ENCODE measurements around the gene SLC22A31.

SLC22A31 gene

DNA sequence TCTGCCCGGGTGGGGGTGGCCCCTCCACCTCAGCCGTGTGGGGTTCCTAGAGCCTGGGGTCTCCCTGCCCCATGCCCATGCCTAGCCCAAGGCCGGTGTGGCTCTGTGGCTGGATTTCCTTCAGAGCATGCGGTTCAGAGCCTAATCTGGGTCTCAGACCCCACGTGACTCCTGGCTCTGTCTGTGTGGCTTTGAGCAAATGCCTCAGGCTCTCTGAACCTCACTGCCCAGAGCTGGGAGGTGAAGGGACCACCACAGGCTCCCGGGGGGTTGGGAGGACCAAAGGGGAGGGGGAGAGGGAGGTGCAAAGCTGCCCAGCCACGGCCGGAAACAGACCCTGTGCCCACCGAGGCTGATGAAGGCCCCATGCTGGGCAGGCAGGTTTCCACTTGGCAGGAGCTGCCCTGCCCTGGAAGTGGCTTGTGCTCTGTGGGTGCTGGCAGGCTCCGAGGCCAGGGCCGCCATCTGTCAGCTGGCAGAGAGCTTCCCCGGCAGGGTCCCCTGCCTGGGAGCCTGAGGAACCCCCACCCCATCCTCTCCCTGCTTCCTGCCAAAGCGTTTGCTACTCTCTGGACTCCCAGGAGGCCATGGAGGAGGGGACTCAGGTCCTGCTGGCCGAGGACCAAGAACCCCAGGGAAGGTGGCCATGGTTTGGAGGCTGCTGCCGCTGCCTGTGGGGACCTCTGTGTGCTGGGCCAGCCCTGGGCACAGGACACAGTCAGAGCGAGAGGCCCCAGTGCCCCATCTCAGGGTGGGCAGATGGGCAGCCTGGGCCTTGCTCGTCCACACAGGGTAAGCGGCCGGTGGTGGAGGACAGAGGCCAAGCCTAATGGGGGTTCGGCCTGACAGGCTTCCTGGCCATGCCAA is 24.8 kb downstream of the SLC22A31 start:
- no peak for ATAC-seq
- TF ChIP-seq TCF4 (CRISPR knock-in tag; IDR thresholded peaks at IDR 0.05; ENCODE audit: borderline replicate concordance) (no peak), ZNF70 (CRISPR knock-in tag; IDR thresholded peaks at IDR 0.05) (no peak), BACH2 (CRISPR knock-in tag; IDR thresholded peaks at IDR 0.05; ENCODE audit: borderline replicate concordance) (no peak), ZFP30 (CRISPR knock-in tag; IDR thresholded peaks at IDR 0.05) (no peak), ZNF8 (CRISPR knock-in tag; IDR thresholded peaks at IDR 0.05) (no peak), OSR1 (CRISPR knock-in tag; IDR thresholded peaks at IDR 0.05) (no peak), TOX (CRISPR knock-in tag; IDR thresholded peaks at IDR 0.05; ENCODE audit: borderline replicate concordance) (no peak), ISL1 (CRISPR knock-in tag; IDR thresholded peaks at IDR 0.05) (no peak), SNAI2 (CRISPR knock-in tag; IDR thresholded peaks at IDR 0.05) (no peak), ESRRG (CRISPR knock-in tag; IDR thresholded peaks at IDR 0.05) (no peak), GLIS3 (CRISPR knock-in tag; IDR thresholded peaks at IDR 0.05) (no peak)
- TF ChIP-seq, protein P1, sequence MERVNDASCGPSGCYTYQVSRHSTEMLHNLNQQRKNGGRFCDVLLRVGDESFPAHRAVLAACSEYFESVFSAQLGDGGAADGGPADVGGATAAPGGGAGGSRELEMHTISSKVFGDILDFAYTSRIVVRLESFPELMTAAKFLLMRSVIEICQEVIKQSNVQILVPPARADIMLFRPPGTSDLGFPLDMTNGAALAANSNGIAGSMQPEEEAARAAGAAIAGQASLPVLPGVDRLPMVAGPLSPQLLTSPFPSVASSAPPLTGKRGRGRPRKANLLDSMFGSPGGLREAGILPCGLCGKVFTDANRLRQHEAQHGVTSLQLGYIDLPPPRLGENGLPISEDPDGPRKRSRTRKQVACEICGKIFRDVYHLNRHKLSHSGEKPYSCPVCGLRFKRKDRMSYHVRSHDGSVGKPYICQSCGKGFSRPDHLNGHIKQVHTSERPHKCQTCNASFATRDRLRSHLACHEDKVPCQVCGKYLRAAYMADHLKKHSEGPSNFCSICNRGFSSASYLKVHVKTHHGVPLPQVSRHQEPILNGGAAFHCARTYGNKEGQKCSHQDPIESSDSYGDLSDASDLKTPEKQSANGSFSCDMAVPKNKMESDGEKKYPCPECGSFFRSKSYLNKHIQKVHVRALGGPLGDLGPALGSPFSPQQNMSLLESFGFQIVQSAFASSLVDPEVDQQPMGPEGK (CRISPR knock-in tag; IDR thresholded peaks at IDR 0.05; ENCODE audit: borderline replicate concordance): no peak
- TF ChIP-seq, protein P2, sequence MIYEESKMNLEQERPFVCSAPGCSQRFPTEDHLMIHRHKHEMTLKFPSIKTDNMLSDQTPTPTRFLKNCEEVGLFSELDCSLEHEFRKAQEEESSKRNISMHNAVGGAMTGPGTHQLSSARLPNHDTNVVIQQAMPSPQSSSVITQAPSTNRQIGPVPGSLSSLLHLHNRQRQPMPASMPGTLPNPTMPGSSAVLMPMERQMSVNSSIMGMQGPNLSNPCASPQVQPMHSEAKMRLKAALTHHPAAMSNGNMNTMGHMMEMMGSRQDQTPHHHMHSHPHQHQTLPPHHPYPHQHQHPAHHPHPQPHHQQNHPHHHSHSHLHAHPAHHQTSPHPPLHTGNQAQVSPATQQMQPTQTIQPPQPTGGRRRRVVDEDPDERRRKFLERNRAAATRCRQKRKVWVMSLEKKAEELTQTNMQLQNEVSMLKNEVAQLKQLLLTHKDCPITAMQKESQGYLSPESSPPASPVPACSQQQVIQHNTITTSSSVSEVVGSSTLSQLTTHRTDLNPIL (CRISPR knock-in tag; IDR thresholded peaks at IDR 0.05; ENCODE audit: low read depth): no peak
- TF ChIP-seq, protein P3, sequence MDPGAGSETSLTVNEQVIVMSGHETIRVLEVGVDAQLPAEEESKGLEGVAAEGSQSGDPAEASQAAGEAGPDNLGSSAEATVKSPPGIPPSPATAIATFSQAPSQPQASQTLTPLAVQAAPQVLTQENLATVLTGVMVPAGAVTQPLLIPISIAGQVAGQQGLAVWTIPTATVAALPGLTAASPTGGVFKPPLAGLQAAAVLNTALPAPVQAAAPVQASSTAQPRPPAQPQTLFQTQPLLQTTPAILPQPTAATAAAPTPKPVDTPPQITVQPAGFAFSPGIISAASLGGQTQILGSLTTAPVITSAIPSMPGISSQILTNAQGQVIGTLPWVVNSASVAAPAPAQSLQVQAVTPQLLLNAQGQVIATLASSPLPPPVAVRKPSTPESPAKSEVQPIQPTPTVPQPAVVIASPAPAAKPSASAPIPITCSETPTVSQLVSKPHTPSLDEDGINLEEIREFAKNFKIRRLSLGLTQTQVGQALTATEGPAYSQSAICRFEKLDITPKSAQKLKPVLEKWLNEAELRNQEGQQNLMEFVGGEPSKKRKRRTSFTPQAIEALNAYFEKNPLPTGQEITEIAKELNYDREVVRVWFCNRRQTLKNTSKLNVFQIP (CRISPR knock-in tag; IDR thresholded peaks at IDR 0.05; ENCODE audit: borderline replicate concordance, low read depth): no peak

DNA sequence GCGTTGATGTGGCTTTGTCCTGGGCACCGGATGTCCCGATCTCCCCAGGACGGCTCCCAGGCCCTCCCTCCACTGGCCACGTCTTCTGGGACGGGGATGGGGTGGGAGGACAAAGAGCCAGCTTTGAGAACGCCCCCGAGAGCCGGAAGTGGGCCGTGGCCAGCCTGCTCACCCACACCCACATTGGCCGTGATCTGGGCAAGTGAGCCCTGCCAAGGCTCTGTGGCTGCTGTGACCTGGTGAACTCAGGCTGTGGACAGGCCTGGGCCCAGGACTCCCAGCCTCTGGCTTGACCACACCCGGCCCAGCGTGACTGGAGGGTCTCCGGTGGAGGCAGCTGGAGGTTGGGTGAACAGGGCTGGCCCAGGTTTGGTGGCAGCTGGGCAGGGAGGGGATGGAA is 25.5 kb downstream of the SLC22A31 start:
- TF ChIP-seq, protein P1 (CRISPR knock-in tag; IDR thresholded peaks at IDR 0.05; ENCODE audit: borderline replicate concordance): no peak
- TF ChIP-seq ZNF565 (CRISPR knock-in tag; conservative IDR thresholded peaks at IDR 0.05; ENCODE audit: low read depth) (no peak), ZNF8 (CRISPR knock-in tag; IDR thresholded peaks at IDR 0.05) (no peak), CSDC2 (CRISPR knock-in tag; IDR thresholded peaks at IDR 0.05) (no peak), ZFP30 (CRISPR knock-in tag; IDR thresholded peaks at IDR 0.05) (no peak), BACH2 (CRISPR knock-in tag; IDR thresholded peaks at IDR 0.05; ENCODE audit: borderline replicate concordance) (no peak), ZFP3 (CRISPR knock-in tag; IDR thresholded peaks at IDR 0.05) (no peak), GLIS3 (CRISPR knock-in tag; IDR thresholded peaks at IDR 0.05) (no peak), ESRRG (CRISPR knock-in tag; IDR thresholded peaks at IDR 0.05) (no peak)
- TF ChIP-seq, protein P2 (CRISPR knock-in tag; IDR thresholded peaks at IDR 0.05; ENCODE audit: low read depth): no peak
- ATAC-seq: no peak

DNA sequence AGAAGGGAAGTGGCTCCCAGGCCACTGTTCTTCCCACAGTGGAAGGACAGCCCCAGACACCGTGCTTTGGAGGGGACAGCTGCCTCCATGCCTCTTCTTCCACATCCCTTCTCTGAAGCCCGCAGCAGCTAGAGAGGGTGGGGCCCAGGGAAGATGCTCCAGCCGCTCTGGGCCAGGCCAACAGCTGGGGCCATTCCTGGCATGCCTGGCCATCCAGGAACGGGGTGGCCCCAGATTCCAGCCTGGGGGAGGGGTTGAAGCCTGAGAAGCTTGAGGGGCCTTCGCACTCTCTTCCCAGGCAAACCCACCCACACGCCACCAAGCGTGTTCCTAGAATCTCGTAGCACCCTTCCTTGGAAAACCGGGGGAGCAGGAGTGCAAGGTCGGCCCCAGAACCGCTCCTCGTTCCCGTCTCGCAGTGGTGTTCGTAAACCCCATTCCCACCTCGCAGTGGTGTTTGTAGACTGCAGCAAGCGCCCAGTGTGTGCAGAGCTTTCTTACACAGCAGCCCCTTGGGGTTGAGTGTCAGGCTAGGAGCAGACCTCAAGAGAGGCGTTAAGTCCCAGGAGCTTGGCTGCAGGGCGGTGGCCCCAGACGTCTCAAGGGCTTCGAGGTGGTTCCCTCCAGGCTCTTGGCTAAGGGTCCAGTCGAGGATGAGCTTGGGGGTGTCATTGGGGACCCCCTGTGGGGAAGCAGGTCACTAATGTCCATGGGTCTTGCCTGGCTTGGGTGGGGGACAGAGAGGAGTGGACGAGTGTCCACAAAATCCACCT is 26.1 kb downstream of the SLC22A31 start:
- TF ChIP-seq, protein P2 (CRISPR knock-in tag; IDR thresholded peaks at IDR 0.05; ENCODE audit: low read depth): no peak
- TF ChIP-seq ISL1 (CRISPR knock-in tag; IDR thresholded peaks at IDR 0.05): no peak
- no peak for TF ChIP-seq RARB (CRISPR knock-in tag; IDR thresholded peaks at IDR 0.05)
- TF ChIP-seq GLIS3 (CRISPR knock-in tag; IDR thresholded peaks at IDR 0.05): no peak
- TF ChIP-seq CSDC2 (CRISPR knock-in tag; IDR thresholded peaks at IDR 0.05): no peak
- no peak for TF ChIP-seq PPARA (CRISPR knock-in tag; IDR thresholded peaks at IDR 0.05; ENCODE audit: borderline replicate concordance)
- TF ChIP-seq TCF4 (CRISPR knock-in tag; IDR thresholded peaks at IDR 0.05; ENCODE audit: borderline replicate concordance): no peak
- TF ChIP-seq, protein P4, sequence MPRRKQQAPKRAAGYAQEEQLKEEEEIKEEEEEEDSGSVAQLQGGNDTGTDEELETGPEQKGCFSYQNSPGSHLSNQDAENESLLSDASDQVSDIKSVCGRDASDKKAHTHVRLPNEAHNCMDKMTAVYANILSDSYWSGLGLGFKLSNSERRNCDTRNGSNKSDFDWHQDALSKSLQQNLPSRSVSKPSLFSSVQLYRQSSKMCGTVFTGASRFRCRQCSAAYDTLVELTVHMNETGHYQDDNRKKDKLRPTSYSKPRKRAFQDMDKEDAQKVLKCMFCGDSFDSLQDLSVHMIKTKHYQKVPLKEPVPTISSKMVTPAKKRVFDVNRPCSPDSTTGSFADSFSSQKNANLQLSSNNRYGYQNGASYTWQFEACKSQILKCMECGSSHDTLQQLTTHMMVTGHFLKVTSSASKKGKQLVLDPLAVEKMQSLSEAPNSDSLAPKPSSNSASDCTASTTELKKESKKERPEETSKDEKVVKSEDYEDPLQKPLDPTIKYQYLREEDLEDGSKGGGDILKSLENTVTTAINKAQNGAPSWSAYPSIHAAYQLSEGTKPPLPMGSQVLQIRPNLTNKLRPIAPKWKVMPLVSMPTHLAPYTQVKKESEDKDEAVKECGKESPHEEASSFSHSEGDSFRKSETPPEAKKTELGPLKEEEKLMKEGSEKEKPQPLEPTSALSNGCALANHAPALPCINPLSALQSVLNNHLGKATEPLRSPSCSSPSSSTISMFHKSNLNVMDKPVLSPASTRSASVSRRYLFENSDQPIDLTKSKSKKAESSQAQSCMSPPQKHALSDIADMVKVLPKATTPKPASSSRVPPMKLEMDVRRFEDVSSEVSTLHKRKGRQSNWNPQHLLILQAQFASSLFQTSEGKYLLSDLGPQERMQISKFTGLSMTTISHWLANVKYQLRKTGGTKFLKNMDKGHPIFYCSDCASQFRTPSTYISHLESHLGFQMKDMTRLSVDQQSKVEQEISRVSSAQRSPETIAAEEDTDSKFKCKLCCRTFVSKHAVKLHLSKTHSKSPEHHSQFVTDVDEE (CRISPR knock-in tag; IDR thresholded peaks at IDR 0.05): no peak
- TF ChIP-seq, protein P1 (CRISPR knock-in tag; IDR thresholded peaks at IDR 0.05; ENCODE audit: borderline replicate concordance): no peak
- no peak for ATAC-seq
